B cell (primary cell): ENCODE results near the gene ADRA2C. TPM values are rescaled to one million over a fixed set of nuclear protein-coding genes. Genes with fewer than 3 reads are reported as not detected.

ENCODE experiments used
- ATAC-seq: fragments of 200-7000 bp; cut with Tn5 transposase; one replicate; pipeline ENCODE4 v1.10.0; 2021; ENCODE audit warnings: low read depth, mild to moderate bottlenecking, moderate number of reproducible peaks, moderate library complexity
- CTCF ChIA-PET: fragments of 350-600 bp; sonication (Branson Sonifier 250); formaldehyde crosslinking; loops from one replicate; lab custom pipeline; 2021; ENCODE audit warnings: antibody characterized with exemption, inconsistent platforms; lab: Charles Lee
- POLR2A ChIA-PET: fragments of 350-600 bp; sonication (Branson Sonifier 250); formaldehyde crosslinking; loops from one replicate; lab custom pipeline; 2021; ENCODE audit warnings: antibody characterized with exemption; lab: Charles Lee
- DNase-seq: peaks from one replicate; pipeline ENCODE4 v3.0.0; 2013
- H2AFZ ChIP-seq: 2 replicates; pipeline ENCODE4 v1.6.1; 2012; ENCODE audit warnings: mild to moderate bottlenecking, low read depth, low read length; ENCODE audit not compliant: insufficient read depth, poor library complexity, severe bottlenecking
- H3K27ac ChIP-seq, 2 donors: 1 replicate in 1 of 2; 2 replicates in 1 of 2; pipeline ENCODE4 v1.5.1; 2012 to 2013; ENCODE audit warnings: low read length in 2 of 2, mild to moderate bottlenecking in 2 of 2, moderate library complexity in 1 of 2
- H3K27me3 ChIP-seq, 4 experiments: fragments of 200-600 bp in 1 of 4; sonication (generic) in 1 of 4; replicated peaks in 1 of 4; 1 replicate in 2 of 4; 2 replicates in 2 of 4; pipeline versions ENCODE4 v1.6.1 to v1.7.0; 2013 to 2016; ENCODE audit warnings: low read length in 3 of 4, mild to moderate bottlenecking in 2 of 4, mixed read lengths in 1 of 4, moderate library complexity in 1 of 4; ENCODE audit not compliant: insufficient read depth in 4 of 4, control insufficient read depth in 3 of 4; ENCODE audit errors: control extremely low read depth in 1 of 4
- H3K36me3 ChIP-seq, 2 experiments: replicated peaks in 1 of 2; 1 replicate in 1 of 2; 2 replicates in 1 of 2; pipeline versions ENCODE4 v1.6.1 to v1.7.1; 2013; ENCODE audit warnings: low read length in 1 of 2; ENCODE audit not compliant: insufficient read depth in 2 of 2, control insufficient read depth in 1 of 2; ENCODE audit errors: control extremely low read depth in 1 of 2, extremely low read depth in 1 of 2
- H3K4me1 ChIP-seq, 2 donors: fragments of 200-600 bp in 1 of 2; sonication (generic) in 1 of 2; 1 replicate in 1 of 2; 2 replicates in 1 of 2; pipeline versions ENCODE4 v1.5.1 to v1.6.1; 2013 to 2017; ENCODE audit warnings: low read length in 2 of 2; ENCODE audit not compliant: control insufficient read depth in 2 of 2, insufficient read depth in 2 of 2
- H3K4me2 ChIP-seq: replicated peaks from 2 replicates; pipeline ENCODE3; 2012; ENCODE audit warnings: mild to moderate bottlenecking, low read depth, low read length; ENCODE audit not compliant: poor library complexity, severe bottlenecking
- H3K4me3 ChIP-seq, 5 experiments: fragments of 200-600 bp in 1 of 5; sonication (generic) in 1 of 5; 1 replicate in 3 of 5; 2 replicates in 2 of 5; pipeline versions ENCODE4 v1.5.1 to v1.7.0; 2011 to 2016; ENCODE audit warnings: low read length in 4 of 5, mild to moderate bottlenecking in 4 of 5, low read depth in 2 of 5, control low read depth in 1 of 5, moderate library complexity in 1 of 5; ENCODE audit not compliant: insufficient read depth in 1 of 5; ENCODE audit errors: control extremely low read depth in 1 of 5, extremely low read depth in 1 of 5
- H3K79me2 ChIP-seq: fragments of 200-600 bp; sonication (generic); one replicate; pipeline ENCODE4 v1.6.0; 2016; ENCODE audit warnings: low read length; ENCODE audit not compliant: control insufficient read depth, insufficient read depth
- H3K9ac ChIP-seq: fragments of 200-600 bp; sonication (generic); 2 replicates; pipeline ENCODE4 v1.6.1; 2017; ENCODE audit warnings: mild to moderate bottlenecking, low read length, moderate library complexity
- H3K9me3 ChIP-seq, 3 donors: one replicate each; pipeline versions ENCODE4 v1.6.1 to v1.7.1; 2013; ENCODE audit warnings: low read length in 2 of 3; ENCODE audit not compliant: control insufficient read depth in 2 of 3, insufficient read depth in 1 of 3; ENCODE audit errors: control extremely low read depth in 1 of 3
- H4K20me1 ChIP-seq: 2 replicates; pipeline ENCODE4 v1.6.0; 2012; ENCODE audit warnings: mild to moderate bottlenecking, low read length; ENCODE audit not compliant: insufficient read depth, control insufficient read depth, poor library complexity, severe bottlenecking
- H3K27ac Mint-ChIP-seq: one replicate; pipeline ENCODE4 v1.8.0; 2021; ENCODE audit warnings: mixed read lengths
- H3K27me3 Mint-ChIP-seq: one replicate; pipeline ENCODE4 v1.8.0; 2021; ENCODE audit warnings: mixed read lengths
- H3K4me1 Mint-ChIP-seq: one replicate; pipeline ENCODE4 v1.8.0; 2021; ENCODE audit warnings: mixed read lengths
- H3K4me3 Mint-ChIP-seq: one replicate; pipeline ENCODE4 v1.8.0; 2021; ENCODE audit warnings: mixed read lengths
- H3K9me3 Mint-ChIP-seq: one replicate; pipeline ENCODE4 v1.8.0; 2022; ENCODE audit warnings: mixed read lengths; ENCODE audit not compliant: insufficient read depth
- CTCF ChIP-seq: fragments of 200-600 bp; IDR thresholded peaks from one replicate; pipeline ENCODE4 v1.8.0; 2022; ENCODE audit warnings: antibody characterized with exemption, mild to moderate bottlenecking
- EZH2 ChIP-seq: IDR thresholded peaks from 2 replicates; pipeline ENCODE4 v1.6.1; 2012; ENCODE audit warnings: borderline replicate concordance, low read depth, mild to moderate bottlenecking, moderate library complexity, low read length; ENCODE audit not compliant: insufficient read depth, poor library complexity, severe bottlenecking
- WGBS: methylation state at CpG from one replicate; pipeline ENCODE4 v1.1.5; 2013; ENCODE audit warnings: missing lambda C conversion rate; ENCODE audit not compliant: insufficient coverage; 5-methylcytosine and 5-hydroxymethylcytosine counted together
- intact Hi-C: fragments of 100-400 bp; cut with micrococcal nuclease; formaldehyde crosslinking; loops from one replicate; pipeline ENCODE4 v1.10.0; 2022
- polyA plus RNA-seq: library from polyadenylated mRNA; depleted of rRNA; stranded (reverse); fragments of >200 nt; gene quantifications from 2 replicates; pipeline ENCODE4 v1.2.3, GENCODE V29; 2012
- total RNA-seq, 2 donors: library from RNA; stranded (reverse); fragments of 120-200 nt in 1 of 2; gene quantifications; 1 replicate in 1 of 2; 2 replicates in 1 of 2; pipeline versions ENCODE4 v1.2.3 to v1.2.4, GENCODE V29; 2013 to 2022

Gene ADRA2C
- total and polyA plus RNA-seq, 2 donors (not counting 1 experiment from before 2014, with no cell fraction given), result not detected

- WGBS, result 78% methylated on average over 24 of the region's 25 CpGs
- CTCF ChIA-PET, result no interaction called here
- Histone ChIP-seq H3K27me3 (peaks cover 0 to 9% (median 2%) of the 10 kb centered on the region in 4 experiments), H3K4me3 (no peak overlapping the region), H3K4me2 (no peak overlapping the region), H2AFZ (no peak overlapping the region), H3K4me1 (no peaks in the 10 kb centered on the region), H3K9ac (no peak overlapping the region), H3K79me2 (no peaks in the 10 kb centered on the region), H3K9me3 (peaks cover 0 to 32% (median 0%) of the 10 kb centered on the region in 3 donors), H3K36me3 (no peaks in the 10 kb centered on the region), H3K27ac (no peak overlapping the region), H4K20me1 (no peaks in the 10 kb centered on the region)
- ATAC-seq (no peak), DNase-seq (no peak)
- H3K4me3 Mint-ChIP-seq, result no peak overlapping the region
- peaks cover 43% of the 10 kb centered on the region for H3K27me3 Mint-ChIP-seq
- H3K27ac Mint-ChIP-seq, result no peak overlapping the region
- TF ChIP-seq CTCF, result no peak
- TF ChIP-seq EZH2, result no peak
- intact Hi-C loops, result no loop called here
- POLR2A ChIA-PET, result no interaction called here
- H3K4me1 Mint-ChIP-seq, result no peaks in the 10 kb centered on the region
- no peaks in the 10 kb centered on the region for H3K9me3 Mint-ChIP-seq
Measured at GRCh38 chr4:3740256-3740655, 25.9 kb upstream of the ADRA2C start.

GRCh38 chr4:3741217-3742011 lies 24.8 kb upstream of the ADRA2C start:
- ChIA-PET CTCF (no interaction called here), POLR2A (no interaction called here)
- peaks cover 0 to 9% (median 2%) of the 10 kb centered on the region in 4 experiments for H3K27me3 ChIP-seq
- H3K27ac ChIP-seq, result no peak overlapping the region
- WGBS, result 92% methylated on average over 17 of the region's 19 CpGs
- no peaks in the 10 kb centered on the region for H3K36me3 ChIP-seq
- Mint-ChIP-seq H3K9me3 (no peaks in the 10 kb centered on the region), H3K27me3 (peaks cover 48% of the 10 kb centered on the region), H3K4me3 (no peak overlapping the region), H3K27ac (no peak overlapping the region), H3K4me1 (peaks cover 3% of the 10 kb centered on the region)
- no peak overlapping the region for H3K4me2 ChIP-seq
- DNase-seq, result no peak
- TF ChIP-seq EZH2, result no peak
- H3K9me3 ChIP-seq, result peaks cover 0 to 36% (median 0%) of the 10 kb centered on the region in 3 donors
- no peaks in the 10 kb centered on the region for H3K4me1 ChIP-seq
- no peak overlapping the region for H2AFZ ChIP-seq
- intact Hi-C loops, result no loop called here
- ATAC-seq, result no peak
- no peaks in the 10 kb centered on the region for H3K79me2 ChIP-seq
- H3K9ac ChIP-seq, result no peak overlapping the region
- H4K20me1 ChIP-seq, result no peaks in the 10 kb centered on the region
- no peak overlapping the region for H3K4me3 ChIP-seq
